Measurements from ENCODE around the gene HM13.

GRCh38 chr20:31606804-31607639 is 92.8 kb downstream of the HM13 start:
- TF ChIP-seq CTCF (IDR thresholded peaks at IDR 0.05; ENCODE audit: low read depth, low read length, poor library complexity, severe bottlenecking) (no peak), EZH2phosphoT487 (IDR thresholded peaks at IDR 0.05; ENCODE audit: borderline replicate concordance, low read length) (no peak)
